ENCODE results near the gene VPS26B. TPM values are rescaled to one million over a fixed set of nuclear protein-coding genes. Genes with fewer than 3 reads are reported as not detected.
"Not testable (repeated sequence)": the region's sequence is repeated elsewhere in the genome, so short reads cannot be mapped to it uniquely, and the experiment has no call there.

The VPS26B gene
- total RNA-seq, result 35.3 TPM

DNA sequence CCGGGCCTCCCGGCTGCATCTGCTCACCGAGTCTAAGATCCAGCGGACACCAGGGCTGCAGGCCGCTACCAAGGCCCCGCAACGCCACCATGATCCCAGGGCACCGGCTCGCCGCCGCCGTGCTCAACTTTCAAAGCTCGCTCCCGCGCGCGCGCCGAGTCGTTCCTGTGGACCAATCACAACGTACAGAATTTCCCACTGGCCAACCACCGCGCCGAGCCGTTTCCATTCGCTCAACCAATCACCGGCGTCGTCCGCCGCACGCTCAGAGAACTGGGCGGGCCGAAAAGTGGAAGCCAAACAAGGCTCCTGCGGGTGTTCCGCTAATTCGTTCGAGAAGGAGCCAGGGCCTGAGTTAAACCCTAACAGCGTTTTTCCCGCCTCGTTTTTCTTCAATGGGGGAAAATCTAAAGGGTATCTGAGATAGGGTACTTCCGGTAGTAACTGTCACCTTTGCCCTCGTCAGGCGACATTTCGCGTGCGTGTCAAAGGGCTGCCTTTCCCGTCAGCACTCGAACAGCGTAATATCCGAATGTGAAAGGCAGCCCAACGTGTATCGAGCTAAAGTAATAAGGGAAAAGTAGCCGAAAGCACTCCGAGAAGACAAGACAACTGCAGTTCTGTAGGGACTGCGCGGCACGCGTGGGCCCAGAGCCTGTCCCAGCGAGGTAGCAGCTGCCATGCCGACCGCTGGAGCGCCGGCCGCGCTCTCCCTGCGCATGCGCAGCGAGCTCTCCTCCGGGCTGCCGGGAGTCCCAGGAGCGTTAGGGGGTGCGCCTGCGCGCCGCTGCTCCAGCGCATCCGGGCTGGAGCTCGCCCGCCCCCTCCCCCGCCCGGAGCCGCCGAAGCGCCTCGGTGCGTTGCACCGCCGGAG, at the start of gene VPS26B, which contains the start of gene NCAPD3:
Gene VPS26B, plus strand, starts transcription at position 836 of the 874 bp plus-strand sequence. CDS start 452 bp downstream, outside the sequence.
Gene NCAPD3, minus strand, starts transcription at position 132 of the 874 bp plus-strand sequence. Its CDS starts 41 bp downstream, at position 91.
- peak; percentile 99 for DNase-seq

DNA sequence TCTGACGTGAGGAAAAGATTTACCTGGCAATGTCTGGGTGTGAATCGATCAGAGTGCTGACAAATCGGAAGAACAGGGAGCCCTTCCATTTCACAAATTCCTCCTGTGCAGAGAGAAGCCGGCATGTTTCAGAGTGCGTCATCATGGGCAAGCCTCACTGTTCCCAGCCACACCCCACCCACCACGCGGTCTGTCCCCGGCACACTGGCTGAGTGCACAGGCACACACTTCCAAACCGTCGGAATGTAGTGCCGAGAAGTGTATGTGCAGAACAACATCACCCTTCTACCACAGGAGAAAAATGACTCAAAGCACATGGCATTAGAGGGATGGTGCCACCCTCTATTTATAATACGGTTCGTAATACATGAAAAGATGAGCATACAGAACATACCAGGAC, 48.2 kb upstream of the VPS26B start:
- no peak for DNase-seq

DNA sequence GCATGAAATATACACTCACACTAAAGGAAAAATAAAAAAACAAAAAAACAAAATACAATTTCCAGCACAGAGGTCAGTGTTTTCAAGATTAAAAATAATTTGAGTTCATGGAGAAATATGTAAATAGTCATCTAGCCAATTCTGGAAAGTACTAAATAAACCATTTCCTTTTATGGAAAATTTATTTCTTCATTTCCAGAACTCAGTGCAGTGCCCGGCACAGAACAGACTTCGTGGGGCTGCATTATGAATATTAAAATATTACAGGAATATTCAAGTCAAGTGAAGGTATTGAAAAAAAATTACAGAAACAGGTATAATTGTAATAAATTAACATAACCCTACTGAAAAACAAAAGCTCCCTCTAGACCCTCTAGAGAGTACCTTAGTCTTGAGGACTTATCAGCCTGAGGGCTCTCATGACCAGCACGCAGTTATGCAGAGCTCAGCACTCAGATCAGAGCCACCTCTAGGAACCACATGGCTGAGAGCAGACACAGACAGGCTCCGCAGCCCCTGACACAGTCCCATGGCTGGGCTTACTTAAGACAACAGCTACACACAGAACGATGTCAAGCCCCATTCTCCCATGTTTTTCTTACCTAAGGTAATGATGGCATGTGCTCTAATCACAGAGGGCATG, 46.3 kb upstream of the VPS26B start:
- DNase-seq, result no peak

DNA sequence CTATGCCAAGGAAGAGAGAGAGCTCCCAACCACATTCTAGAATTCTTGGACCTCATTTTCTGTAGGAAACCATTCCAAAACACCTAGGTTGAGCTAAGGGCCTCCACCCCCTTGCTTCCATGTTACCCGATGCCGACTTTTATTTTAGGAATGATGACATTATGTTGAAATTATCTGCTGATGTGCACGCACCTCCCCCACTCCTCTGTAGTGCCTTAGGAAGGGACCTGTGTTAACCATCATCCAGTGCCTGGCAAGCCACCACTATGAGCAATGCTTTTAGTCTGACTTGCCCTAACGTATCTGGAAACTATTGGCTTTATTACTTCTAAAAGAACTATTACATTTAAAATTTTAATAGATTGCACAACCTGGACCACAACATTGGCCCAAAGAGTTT, 42.8 kb upstream of the VPS26B start:
- no peak for DNase-seq

DNA sequence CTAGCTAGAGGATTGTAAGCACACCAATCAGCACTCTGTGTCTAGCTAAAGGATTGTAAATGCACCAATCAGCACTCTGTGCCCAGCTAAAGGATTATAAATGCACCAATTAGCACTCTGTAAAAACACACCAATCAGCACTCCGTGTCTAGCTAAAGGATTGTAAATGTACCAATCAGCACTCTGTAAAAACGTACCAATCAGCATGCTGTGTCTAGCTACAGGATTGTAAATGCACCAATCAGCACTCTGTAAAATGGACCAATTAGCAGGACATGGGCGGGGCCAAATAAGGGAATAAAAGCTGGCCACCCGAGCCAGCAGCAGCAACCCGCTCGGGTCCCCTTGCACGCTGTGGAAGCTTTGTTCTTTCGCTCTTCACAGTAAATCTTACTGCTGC, 36.4 kb upstream of the VPS26B start:
- DNase-seq, result not testable (repeated sequence)

DNA sequence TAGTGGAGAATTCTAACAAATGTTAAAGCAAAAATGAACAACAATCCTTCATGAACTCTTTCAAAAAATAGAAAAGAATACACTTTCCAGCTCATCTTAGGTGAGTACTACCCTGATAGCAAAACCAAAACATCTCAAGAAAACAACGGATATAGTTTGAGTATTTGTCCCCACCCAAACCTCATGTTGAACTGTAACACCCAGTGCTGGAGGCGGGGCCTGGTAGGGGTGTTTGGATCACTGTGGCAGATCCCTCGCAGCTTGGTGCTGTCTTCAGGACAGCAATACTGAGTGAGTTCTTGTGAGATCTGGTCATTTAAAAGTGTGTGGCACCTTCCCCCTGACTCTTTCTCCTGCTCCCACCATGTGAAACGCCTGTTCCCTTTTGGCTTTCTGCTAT, 27.7 kb upstream of the VPS26B start:
- DNase-seq, result no peak

DNA sequence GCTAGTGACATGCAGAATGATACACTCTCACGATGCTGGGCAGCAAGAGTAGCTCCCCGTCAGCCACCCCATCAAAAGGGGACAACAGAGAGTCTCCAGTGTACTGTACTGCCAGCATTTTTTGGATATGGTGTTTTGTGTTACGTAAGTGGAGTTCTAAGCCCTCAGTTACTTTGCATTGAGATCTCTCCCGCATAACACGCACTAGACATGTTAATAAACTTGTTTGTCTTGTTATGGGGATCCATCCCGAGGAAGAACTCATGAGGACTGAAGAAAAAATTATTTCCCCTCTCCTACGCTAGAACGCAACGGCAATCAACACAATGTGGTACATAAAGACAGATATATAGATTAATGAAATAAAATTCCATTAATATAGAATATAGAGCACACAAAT, 24.9 kb upstream of the VPS26B start:
- no peak for DNase-seq

DNA sequence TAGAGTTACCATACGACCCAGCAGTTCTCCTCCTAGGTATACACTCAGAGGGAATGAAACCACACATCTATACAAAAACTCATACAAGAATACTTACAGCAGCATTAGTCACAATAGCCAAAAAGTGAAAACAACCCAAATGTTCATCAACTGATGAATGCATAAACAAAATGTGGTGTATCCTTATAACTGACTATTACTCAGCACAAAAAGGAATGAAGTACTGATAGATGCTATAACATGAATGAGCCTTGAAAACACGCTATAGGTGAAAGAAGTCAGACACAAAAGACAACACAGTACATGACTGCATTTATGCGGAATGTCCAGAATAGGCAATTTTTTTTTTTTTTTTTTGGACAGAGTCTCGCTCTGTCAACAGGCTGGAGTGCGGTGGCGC, 23.8 kb upstream of the VPS26B start:
- DNase-seq, result no peak

DNA sequence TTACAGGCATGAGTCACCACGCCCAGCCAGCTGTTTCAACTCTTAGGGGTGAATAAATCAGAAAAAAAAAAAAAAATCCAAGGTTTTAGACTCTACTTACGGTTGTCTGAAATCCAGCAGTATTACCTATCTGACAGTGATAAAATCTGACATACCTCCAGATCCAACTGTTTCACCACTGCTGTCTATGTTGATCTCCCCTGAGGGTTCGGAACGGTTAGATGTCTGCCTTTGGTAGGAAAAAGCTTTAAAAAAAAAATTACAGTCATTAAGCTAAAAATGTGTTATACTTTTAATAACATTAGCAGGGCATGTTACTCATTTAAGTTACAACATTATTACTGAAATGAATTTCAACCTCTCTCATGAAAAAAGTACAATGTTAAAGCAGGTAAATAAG, 21.8 kb upstream of the VPS26B start:
- DNase-seq, result no peak

DNA sequence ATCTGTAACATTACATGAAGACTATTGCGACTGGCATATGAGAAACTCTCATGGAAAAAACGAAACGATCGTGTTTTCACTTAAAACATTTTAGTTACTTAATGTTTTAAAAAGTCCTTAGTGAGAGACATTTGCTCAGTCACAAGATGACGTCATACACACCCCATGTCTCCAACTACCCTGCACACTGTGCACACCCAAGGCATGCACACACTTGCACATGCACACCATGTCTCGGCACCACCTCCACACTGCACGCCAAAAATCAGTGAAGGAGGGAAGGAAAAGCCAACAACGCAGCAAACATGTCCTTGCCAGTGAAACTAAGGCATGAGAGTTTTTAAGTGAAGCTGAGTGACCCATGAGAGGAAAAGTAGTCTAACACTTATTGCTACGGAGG, 18.7 kb upstream of the VPS26B start:
- no peak for DNase-seq

DNA sequence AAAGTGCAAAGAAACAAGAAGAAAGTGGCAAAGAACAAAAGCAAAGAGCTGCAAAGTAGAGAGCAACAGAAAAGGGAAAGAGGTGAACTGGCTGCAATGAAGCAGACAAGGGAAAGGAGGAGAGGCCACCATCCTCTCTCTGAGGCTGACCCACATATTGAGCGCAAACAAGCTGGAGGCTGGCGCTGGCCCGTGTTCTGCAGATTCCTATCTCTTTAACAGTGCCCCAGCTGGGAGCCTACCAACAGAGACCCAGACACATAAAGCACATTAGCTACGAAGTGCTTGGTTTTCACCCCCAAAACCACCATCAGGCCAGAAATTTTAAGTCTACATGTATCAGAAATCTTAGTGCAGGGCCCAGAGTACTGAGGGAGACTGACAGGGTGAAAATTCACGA, 18.3 kb upstream of the VPS26B start:
- no peak for DNase-seq

DNA sequence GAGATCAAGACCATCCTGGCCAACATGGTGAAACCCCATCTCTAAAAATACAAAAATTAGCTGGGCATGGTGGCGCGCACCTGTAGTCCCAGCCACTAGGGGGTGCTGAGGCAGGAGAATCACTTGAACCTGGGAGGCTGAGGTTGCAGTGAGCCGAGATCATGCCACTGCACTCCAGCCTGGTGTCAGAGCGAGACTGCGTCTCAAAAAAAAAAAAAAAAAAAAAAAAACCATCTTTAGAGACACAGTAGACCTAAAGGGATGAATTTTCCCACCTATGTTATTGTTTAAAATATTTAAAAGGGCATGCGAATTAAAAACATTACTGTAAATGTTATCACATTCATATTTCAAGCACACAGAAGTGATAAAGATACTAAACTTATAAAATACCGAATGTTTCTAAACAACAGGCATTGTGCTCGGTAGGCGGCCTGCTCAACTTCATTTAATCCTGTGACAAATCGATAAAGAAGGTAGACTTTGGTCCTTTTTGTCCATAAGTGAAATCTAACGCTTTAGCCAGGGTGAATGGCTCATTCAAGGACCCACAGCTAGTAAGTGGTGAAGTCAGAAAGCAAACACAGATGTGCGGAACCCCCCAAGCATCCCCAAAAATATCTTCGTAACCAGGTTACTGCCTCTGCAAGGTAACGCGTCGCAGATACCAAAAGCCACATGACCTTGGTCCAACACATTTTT, 16.8 kb upstream of the VPS26B start:
- peak; percentile 15 for DNase-seq

DNA sequence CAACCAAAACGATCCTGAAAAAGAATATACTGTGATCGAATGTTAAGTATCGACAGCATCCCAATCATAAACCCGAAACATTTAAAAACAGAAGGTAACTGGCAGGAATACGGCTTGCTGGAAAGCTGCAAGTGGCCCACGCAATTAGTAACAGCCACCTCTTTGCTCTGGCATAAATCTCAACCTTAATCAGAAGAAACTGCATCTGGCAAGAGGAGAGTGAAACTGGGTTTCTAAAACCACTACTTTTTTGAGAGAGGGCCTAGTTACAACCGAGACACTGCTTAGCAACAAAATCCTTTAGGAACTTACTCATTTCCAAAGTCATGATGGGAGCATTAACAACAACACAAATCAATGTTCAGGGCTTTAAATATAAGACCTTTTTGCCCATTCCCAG, 8.6 kb upstream of the VPS26B start:
- no peak for DNase-seq

DNA sequence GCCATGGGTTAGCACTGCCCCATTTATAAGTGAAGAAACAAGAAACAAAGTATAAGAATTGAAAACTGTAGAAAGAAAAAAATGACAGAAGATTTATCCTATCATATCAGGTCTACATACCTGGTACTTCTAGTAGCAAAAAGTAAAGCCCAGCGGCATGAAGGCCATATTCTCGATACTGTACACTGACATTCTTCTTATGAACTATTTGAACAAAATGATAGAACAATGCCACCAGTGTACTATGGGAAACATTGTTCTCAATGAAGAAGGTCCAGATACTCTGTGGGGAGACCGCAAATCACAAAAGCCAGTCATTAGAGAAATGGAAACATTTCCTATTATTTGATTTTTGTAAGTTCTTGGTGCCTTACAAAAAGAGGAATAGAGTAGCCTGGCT, 7.7 kb upstream of the VPS26B start:
- no peak for DNase-seq

DNA sequence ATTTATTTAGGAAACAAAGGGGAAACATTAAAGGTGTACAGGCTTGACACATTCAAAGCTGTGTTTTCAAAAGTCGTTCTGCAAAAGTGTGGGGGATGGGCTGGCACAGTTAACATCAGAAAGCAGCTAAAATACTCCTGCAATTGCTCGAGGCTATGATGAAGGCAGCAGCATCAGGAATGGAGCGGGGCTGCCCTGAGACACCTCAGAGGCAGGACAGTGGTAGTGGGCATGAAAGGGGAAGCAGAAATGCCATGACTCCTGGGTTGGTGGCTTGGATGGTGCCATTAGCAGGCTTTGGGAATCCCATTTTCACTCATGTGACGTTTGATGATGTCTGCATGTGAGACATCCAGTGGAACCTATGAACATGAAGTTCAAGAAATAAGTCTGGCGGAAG, 1.4 kb upstream of the VPS26B start:
- DNase-seq, result no peak

DNA sequence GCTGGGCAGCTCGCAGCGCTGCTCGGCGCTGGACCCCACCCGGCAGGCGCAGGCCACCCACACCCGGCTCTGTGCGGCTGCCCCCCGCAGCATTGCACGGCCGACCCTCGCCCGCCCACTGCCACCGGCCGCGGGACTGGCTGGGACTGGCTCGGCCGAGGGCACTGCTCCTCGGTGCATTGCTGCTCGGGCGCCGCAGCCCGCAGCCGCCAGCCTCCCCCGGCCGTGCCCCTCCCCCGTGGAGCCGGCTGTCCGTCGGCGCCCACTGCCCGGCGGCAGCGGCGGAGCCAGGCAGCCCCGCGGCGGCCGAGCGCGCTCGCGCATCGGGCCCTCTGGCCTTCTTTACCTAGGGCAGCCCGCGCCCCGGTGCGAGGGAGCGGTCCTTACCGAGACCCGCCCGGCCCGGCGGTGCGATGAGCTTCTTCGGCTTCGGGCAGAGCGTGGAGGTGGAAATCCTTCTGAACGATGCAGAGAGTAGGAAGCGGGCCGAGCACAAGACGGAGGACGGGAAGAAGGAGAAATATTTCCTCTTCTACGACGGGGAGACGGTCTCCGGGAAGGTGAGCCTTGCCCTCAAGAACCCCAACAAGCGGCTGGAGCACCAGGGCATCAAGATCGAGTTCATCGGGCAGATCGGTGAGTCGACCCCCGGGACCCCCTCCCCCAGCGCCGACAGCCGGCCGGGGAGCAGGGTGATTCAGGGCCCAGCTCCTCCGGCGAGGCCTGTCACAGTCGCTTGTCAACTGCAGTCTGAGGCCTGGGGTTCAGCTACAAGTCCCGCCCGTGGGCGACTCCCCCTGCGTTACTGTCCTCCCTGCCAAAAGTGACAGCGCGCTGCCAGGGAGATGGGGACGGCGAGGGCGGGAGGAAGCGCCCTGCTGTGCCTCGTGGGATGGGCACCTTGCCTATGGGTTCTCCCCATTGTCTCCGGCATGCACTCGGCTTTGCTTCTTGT, 516 bp downstream of the VPS26B start:
- peak; percentile 60 for DNase-seq

DNA sequence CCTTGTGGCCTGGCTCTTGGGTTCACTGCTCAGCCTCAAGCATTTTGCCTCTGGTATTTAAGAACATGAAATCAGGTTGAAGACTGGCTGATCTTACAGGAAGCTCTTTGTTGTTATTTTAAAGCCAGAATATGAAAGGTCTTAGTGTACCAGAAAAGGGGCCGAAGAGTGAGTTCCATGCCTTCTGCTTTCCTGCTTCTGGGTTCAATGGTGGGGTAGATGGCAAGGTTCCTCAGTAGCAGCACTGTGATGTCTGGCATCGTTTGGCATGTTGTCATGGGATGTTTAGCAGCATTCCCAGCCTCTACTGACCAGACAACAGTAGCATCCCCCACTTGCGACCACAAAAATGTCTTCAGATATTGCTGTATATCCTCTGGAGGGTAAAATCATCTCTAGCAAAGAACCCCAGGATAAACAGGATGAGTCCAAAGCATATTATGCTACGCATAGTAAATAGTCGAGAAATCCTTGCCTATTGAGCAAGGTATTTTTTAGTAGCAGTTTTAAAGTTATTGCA, 2.4 kb downstream of the VPS26B start:
- DNase-seq, result no peak

DNA sequence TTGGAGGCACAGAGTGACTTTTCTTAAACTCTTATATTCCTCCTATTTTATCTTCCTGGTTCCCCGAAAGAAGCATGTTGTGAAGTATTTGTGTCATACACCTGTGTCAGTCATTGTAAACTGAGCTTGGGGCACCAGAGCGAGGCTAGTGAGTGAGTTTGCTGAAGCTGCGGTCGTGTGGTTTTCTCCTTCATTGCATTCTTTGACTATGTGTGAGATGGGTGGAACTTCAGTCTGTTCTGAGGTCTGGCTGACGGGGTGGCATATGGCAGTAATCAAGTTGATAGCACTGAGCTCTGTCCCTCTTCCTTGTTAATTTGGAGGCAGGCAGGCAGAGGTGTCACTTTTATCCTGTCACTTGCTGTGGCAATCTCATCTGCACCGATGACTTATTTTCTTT, 4.2 kb downstream of the VPS26B start:
- DNase-seq, result no peak

DNA sequence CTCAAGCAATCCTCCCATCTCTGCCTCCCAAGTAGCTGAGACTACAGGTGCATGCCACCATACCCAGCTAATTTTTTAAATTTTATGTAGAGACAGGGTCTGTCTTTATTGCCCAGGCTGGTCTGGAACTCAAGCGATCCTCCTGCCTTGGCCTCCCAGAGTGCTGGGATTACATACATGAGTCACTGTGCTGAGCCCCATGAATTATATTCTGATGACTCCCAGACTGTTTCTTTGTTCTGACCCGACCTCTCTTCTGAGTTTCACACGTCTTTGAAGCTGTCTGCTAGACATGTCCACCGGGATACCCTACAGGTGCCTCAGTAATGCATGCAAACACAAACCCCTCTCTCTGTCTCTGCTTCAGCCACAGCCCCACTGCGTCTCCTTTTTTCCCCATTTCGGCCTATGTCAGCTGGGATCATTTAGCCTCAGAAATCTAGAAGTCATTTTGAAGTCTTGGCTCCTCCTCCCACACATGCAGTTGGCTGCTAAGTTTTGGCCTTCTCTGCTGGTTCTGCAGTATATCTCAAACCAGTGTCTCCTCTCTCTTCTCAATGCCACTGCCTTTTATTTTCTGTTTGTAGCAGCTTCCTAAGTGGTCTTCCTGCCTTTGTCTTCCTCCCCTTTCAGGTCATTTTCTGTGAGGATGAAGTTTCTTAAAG, 4.8 kb downstream of the VPS26B start:
- DNase-seq, result no peak

DNA sequence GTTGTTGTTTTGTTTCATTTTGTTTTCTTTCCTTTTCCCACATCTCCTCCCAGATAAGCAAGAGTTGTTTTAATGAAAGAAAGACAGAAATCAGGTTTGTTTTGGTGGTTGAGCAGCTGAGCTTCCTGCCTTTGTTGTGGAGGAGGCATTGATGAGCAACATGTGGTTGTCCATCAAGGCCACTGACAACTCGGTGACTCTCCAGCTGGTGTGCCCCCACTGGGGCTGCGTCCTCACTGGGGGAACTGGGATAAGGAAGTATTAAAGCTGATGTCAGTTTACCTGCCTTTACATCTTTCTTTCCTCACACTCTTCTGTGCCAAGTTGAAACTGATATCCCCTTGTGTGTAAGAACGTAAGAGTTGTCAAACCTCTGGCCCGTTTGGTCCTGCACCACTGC, 5.9 kb downstream of the VPS26B start:
- no peak for DNase-seq

Data from tongue (tissue), 2 donors.